HEK293 (cell line): ENCODE data around the gene ZFP62.

Source experiments
- CTCF ChIA-PET: fragments of 350-600 bp; formaldehyde crosslinking; extraction: SDS; loops from one replicate; lab custom pipeline; 2021; ENCODE audit warnings: antibody characterized with exemption; lab: Yijun Ruan, JAX
- POLR2A ChIA-PET: fragments of 300-600 bp; formaldehyde crosslinking; extraction: SDS; loops from one replicate; lab custom pipeline; 2020; ENCODE audit warnings: antibody characterized with exemption, inconsistent platforms; lab: Yijun Ruan, JAX
- H3K27ac ChIP-seq: fragments of 200-500 bp; sonication (Bioruptor generic); 2 replicates; pipeline ENCODE4 v1.5.1; 2014; ENCODE audit warnings: low read depth, low read length, control low read depth, inconsistent platforms; ENCODE audit errors: extremely low read depth
- H3K36me3 ChIP-seq, 2 experiments: fragments of 200-500 bp in 1 of 2; sonication (Bioruptor generic) in 1 of 2; 1 replicate in 1 of 2; 2 replicates in 1 of 2; pipeline ENCODE4 v1.5.1; 2014 to 2017; ENCODE audit warnings: inconsistent platforms in 2 of 2, low read length in 2 of 2; ENCODE audit not compliant: control insufficient read depth in 2 of 2, insufficient read depth in 1 of 2
- H3K4me1 ChIP-seq: fragments of 200-500 bp; sonication (Bioruptor generic); 2 replicates; pipeline ENCODE4 v1.5.1; 2014; ENCODE audit warnings: mild to moderate bottlenecking, low read length, inconsistent platforms; ENCODE audit not compliant: control insufficient read depth, insufficient read depth
- H3K4me3 ChIP-seq: 2 replicates; pipeline ENCODE4 v1.5.1; 2011; ENCODE audit warnings: low read depth, mild to moderate bottlenecking, control low read depth, low read length, moderate library complexity
- H3K9me3 ChIP-seq: fragments of 200-500 bp; sonication (Bioruptor generic); 2 replicates; pipeline ENCODE4 v1.5.1; 2014; ENCODE audit warnings: low read depth, low read length, inconsistent platforms; ENCODE audit not compliant: control insufficient read depth, insufficient read depth
- GFI1B ChIP-seq: fragments of 450-650 bp; formaldehyde crosslinking; IDR thresholded peaks from 2 replicates; pipeline ENCODE4 v1.5.1; 2016; ENCODE audit warnings: missing biosample characterization, missing genetic modification characterization
- HOXC10 ChIP-seq: sonication (generic); formaldehyde crosslinking; IDR thresholded peaks from 2 replicates; pipeline ENCODE4 v1.8.1; 2023; ENCODE audit warnings: mild to moderate bottlenecking, missing genetic modification reagents
- MEIS1 ChIP-seq: sonication (generic); formaldehyde crosslinking; IDR thresholded peaks from 2 replicates; pipeline ENCODE4 v1.8.1; 2022; ENCODE audit warnings: missing genetic modification reagents, mild to moderate bottlenecking, borderline replicate concordance
- SCRT2 ChIP-seq: fragments of 450-650 bp; formaldehyde crosslinking; IDR thresholded peaks from 2 replicates; pipeline ENCODE4 v1.5.1; 2016; ENCODE audit warnings: missing biosample characterization, missing genetic modification characterization
- SP7 ChIP-seq: fragments of 450-650 bp; formaldehyde crosslinking; IDR thresholded peaks from 2 replicates; pipeline ENCODE4 v1.5.1; 2016; ENCODE audit warnings: missing biosample characterization, missing genetic modification characterization
- YY2 ChIP-seq: fragments of 450-650 bp; formaldehyde crosslinking; IDR thresholded peaks from 2 replicates; pipeline ENCODE4 v1.5.1; 2016; ENCODE audit warnings: missing biosample characterization, missing genetic modification characterization
- ZBTB6 ChIP-seq: fragments of 450-650 bp; formaldehyde crosslinking; IDR thresholded peaks from 2 replicates; pipeline ENCODE4 v1.5.1; 2017; ENCODE audit warnings: missing biosample characterization, missing genetic modification characterization
- ZFP37 ChIP-seq: fragments of 450-650 bp; formaldehyde crosslinking; IDR thresholded peaks from 2 replicates; pipeline ENCODE4 v1.5.1; 2016; ENCODE audit warnings: missing biosample characterization, missing genetic modification characterization
- ZNF121 ChIP-seq: fragments of 450-650 bp; formaldehyde crosslinking; IDR thresholded peaks from 2 replicates; pipeline ENCODE4 v1.5.1; 2016; ENCODE audit warnings: missing biosample characterization, missing genetic modification characterization
- ZNF155 ChIP-seq: fragments of 450-650 bp; formaldehyde crosslinking; IDR thresholded peaks from 2 replicates; pipeline ENCODE4 v1.5.1; 2016; ENCODE audit warnings: missing biosample characterization, missing genetic modification characterization
- ZNF157 ChIP-seq: fragments of 450-650 bp; formaldehyde crosslinking; IDR thresholded peaks from 2 replicates; pipeline ENCODE4 v1.5.1; 2016; ENCODE audit warnings: missing biosample characterization, missing genetic modification characterization
- ZNF19 ChIP-seq: fragments of 450-650 bp; formaldehyde crosslinking; IDR thresholded peaks from 2 replicates; pipeline ENCODE4; 2016; ENCODE audit warnings: missing biosample characterization, missing genetic modification characterization, low read depth
- ZNF202 ChIP-seq: fragments of 450-650 bp; formaldehyde crosslinking; IDR thresholded peaks from 2 replicates; pipeline ENCODE4 v1.5.1; 2016; ENCODE audit warnings: missing biosample characterization, missing genetic modification characterization, borderline replicate concordance
- ZNF211 ChIP-seq: fragments of 450-650 bp; formaldehyde crosslinking; IDR thresholded peaks from 2 replicates; pipeline ENCODE4 v1.5.1; 2016; ENCODE audit warnings: low read depth, missing biosample characterization, missing genetic modification characterization
- ZNF248 ChIP-seq: fragments of 450-650 bp; formaldehyde crosslinking; IDR thresholded peaks from 2 replicates; pipeline ENCODE4 v1.5.1; 2017; ENCODE audit warnings: missing biosample characterization, missing genetic modification characterization
- ZNF266 ChIP-seq: fragments of 450-650 bp; formaldehyde crosslinking; IDR thresholded peaks from 2 replicates; pipeline ENCODE4 v1.5.1; 2016; ENCODE audit warnings: missing biosample characterization, missing genetic modification characterization, low read depth
- ZNF391 ChIP-seq: fragments of 450-650 bp; formaldehyde crosslinking; IDR thresholded peaks from 2 replicates; pipeline ENCODE4 v1.5.1; 2016; ENCODE audit warnings: low read depth, missing biosample characterization, missing genetic modification characterization, borderline replicate concordance
- ZNF529 ChIP-seq: fragments of 450-650 bp; formaldehyde crosslinking; IDR thresholded peaks from 2 replicates; pipeline ENCODE4 v1.5.1; 2017; ENCODE audit warnings: missing genetic modification characterization, missing biosample characterization; ENCODE audit not compliant: insufficient replicate concordance
- ZNF548 ChIP-seq: fragments of 450-650 bp; formaldehyde crosslinking; IDR thresholded peaks from 2 replicates; pipeline ENCODE4 v1.5.1; 2016; ENCODE audit warnings: missing biosample characterization, missing genetic modification characterization
- ZNF549 ChIP-seq: fragments of 450-650 bp; IDR thresholded peaks from 2 replicates; pipeline ENCODE4 v1.5.1; 2018; ENCODE audit warnings: missing biosample characterization, missing genetic modification characterization, mild to moderate bottlenecking, inconsistent platforms, moderate library complexity
- ZNF654 ChIP-seq: fragments of 450-650 bp; formaldehyde crosslinking; IDR thresholded peaks from 2 replicates; pipeline ENCODE4 v1.5.1; 2016; ENCODE audit warnings: low read depth, missing biosample characterization, missing genetic modification characterization
- ZNF701 ChIP-seq: fragments of 450-650 bp; formaldehyde crosslinking; IDR thresholded peaks from 2 replicates; pipeline ENCODE4 v1.5.1; 2016; ENCODE audit warnings: missing biosample characterization, missing genetic modification characterization
- ZNF768 ChIP-seq: fragments of 450-650 bp; formaldehyde crosslinking; IDR thresholded peaks from 2 replicates; pipeline ENCODE4 v1.5.1; 2018; ENCODE audit warnings: missing biosample characterization, mild to moderate bottlenecking, missing genetic modification characterization
- TF ChIP-seq, protein P1 (sequence below): fragments of 450-650 bp; formaldehyde crosslinking; IDR thresholded peaks from 2 replicates; pipeline ENCODE4 v1.5.1; 2016; ENCODE audit warnings: missing biosample characterization, missing genetic modification characterization
- TF ChIP-seq, protein P2 (sequence below): fragments of 450-650 bp; formaldehyde crosslinking; IDR thresholded peaks from 2 replicates; pipeline ENCODE4 v1.5.1; 2016; ENCODE audit warnings: missing biosample characterization, missing genetic modification characterization
- TF ChIP-seq, protein P3 (sequence below): fragments of 450-650 bp; formaldehyde crosslinking; IDR thresholded peaks from 2 replicates; pipeline ENCODE4 v1.5.1; 2016; ENCODE audit warnings: missing biosample characterization, missing genetic modification characterization

Gene ZFP62

GRCh38 chr5:180858586-180858985 lies 2.5 kb downstream of the ZFP62 start:
- POLR2A ChIA-PET, result no interaction called here
- Histone ChIP-seq H3K4me1 (peaks cover 2% of the 10 kb centered on the region; the same call in 1 of the 2 replicates), H3K4me3 (no peak overlapping the region), H3K36me3 (peaks cover 8 to 40% of the 10 kb centered on the region in 2 experiments; a peak in 2 of 3 replicates), H3K27ac (no peak overlapping the region), H3K9me3 (no peaks in the 10 kb centered on the region)
- no peak for TF ChIP-seq ZNF211 (tag by site-specific recombination)
- TF ChIP-seq SCRT2 (tag by site-specific recombination), result no peak
- no peak for TF ChIP-seq ZNF654 (tag by site-specific recombination)
- no peak for TF ChIP-seq ZNF248 (tag by site-specific recombination)
- no peak for TF ChIP-seq ZNF121 (tag by site-specific recombination)
- TF ChIP-seq SP7 (tag by site-specific recombination), result no peak
- TF ChIP-seq ZNF391, result no peak
- TF ChIP-seq MEIS1 (CRISPR knock-in tag), result no peak
- TF ChIP-seq HOXC10 (CRISPR knock-in tag), result no peak
- no peak for TF ChIP-seq ZNF19 (tag by site-specific recombination)
- TF ChIP-seq, protein P1, sequence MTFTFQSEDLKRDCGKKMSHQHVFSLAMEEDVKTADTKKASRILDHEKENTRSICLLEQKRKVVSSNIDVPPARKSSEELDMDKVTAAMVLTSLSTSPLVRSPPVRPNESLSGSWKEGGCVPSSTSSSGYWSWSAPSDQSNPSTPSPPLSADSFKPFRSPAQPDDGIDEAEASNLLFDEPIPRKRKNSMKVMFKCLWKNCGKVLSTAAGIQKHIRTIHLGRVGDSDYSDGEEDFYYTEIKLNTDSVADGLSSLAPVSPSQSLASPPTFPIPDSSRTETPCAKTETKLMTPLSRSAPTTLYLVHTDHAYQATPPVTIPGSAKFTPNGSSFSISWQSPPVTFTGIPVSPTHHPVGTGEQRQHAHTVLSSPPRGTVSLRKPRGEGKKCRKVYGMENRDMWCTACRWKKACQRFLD, result no peak
- no peak for TF ChIP-seq ZNF701 (tag by site-specific recombination)
- TF ChIP-seq ZNF549 (tag by site-specific recombination), result no peak
- TF ChIP-seq ZNF157 (tag by site-specific recombination), result no peak
- no peak for TF ChIP-seq YY2 (tag by site-specific recombination)
- TF ChIP-seq, protein P2, sequence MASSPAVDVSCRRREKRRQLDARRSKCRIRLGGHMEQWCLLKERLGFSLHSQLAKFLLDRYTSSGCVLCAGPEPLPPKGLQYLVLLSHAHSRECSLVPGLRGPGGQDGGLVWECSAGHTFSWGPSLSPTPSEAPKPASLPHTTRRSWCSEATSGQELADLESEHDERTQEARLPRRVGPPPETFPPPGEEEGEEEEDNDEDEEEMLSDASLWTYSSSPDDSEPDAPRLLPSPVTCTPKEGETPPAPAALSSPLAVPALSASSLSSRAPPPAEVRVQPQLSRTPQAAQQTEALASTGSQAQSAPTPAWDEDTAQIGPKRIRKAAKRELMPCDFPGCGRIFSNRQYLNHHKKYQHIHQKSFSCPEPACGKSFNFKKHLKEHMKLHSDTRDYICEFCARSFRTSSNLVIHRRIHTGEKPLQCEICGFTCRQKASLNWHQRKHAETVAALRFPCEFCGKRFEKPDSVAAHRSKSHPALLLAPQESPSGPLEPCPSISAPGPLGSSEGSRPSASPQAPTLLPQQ (tag by site-specific recombination), result no peak
- no peak for TF ChIP-seq ZNF266
- TF ChIP-seq ZBTB6 (tag by site-specific recombination), result no peak
- no peak for TF ChIP-seq ZNF768 (tag by site-specific recombination)
- CTCF ChIA-PET, result no interaction called here

- Histone ChIP-seq H3K27ac (no peak overlapping the region), H3K4me1 (no peaks in the 10 kb centered on the region), H3K4me3 (no peak overlapping the region), H3K36me3 (peaks cover 13 to 79% of the 10 kb centered on the region in 2 experiments), H3K9me3 (no peaks in the 10 kb centered on the region)
- ChIA-PET POLR2A (no interaction called here), CTCF (no interaction called here)
- TF ChIP-seq ZNF155 (tag by site-specific recombination), result no peak
- no peak for TF ChIP-seq MEIS1 (CRISPR knock-in tag)
- TF ChIP-seq ZNF548 (tag by site-specific recombination), result no peak
- TF ChIP-seq ZFP37 (tag by site-specific recombination), result no peak
- TF ChIP-seq, protein P2 (tag by site-specific recombination), result no peak
- no peak for TF ChIP-seq ZNF266
- TF ChIP-seq ZNF202 (tag by site-specific recombination), result no peak
- no peak for TF ChIP-seq GFI1B (tag by site-specific recombination)
- TF ChIP-seq ZNF529, result no peak
- TF ChIP-seq, protein P3, sequence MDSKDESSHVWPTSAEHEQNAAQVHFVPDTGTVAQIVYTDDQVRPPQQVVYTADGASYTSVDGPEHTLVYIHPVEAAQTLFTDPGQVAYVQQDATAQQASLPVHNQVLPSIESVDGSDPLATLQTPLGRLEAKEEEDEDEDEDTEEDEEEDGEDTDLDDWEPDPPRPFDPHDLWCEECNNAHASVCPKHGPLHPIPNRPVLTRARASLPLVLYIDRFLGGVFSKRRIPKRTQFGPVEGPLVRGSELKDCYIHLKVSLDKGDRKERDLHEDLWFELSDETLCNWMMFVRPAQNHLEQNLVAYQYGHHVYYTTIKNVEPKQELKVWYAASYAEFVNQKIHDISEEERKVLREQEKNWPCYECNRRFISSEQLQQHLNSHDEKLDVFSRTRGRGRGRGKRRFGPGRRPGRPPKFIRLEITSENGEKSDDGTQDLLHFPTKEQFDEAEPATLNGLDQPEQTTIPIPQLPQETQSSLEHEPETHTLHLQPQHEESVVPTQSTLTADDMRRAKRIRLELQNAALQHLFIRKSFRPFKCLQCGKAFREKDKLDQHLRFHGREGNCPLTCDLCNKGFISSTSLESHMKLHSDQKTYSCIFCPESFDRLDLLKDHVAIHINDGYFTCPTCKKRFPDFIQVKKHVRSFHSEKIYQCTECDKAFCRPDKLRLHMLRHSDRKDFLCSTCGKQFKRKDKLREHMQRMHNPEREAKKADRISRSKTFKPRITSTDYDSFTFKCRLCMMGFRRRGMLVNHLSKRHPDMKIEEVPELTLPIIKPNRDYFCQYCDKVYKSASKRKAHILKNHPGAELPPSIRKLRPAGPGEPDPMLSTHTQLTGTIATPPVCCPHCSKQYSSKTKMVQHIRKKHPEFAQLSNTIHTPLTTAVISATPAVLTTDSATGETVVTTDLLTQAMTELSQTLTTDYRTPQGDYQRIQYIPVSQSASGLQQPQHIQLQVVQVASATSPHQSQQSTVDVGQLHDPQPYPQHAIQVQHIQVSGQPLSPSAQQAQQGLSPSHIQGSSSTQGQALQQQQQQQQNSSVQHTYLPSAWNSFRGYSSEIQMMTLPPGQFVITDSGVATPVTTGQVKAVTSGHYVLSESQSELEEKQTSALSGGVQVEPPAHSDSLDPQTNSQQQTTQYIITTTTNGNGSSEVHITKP, result no peak
Measured at GRCh38 chr5:180853848-180854176, 7.3 kb downstream of the ZFP62 start.
